Sigmoid colon (tissue), 7 donors: ENCODE measurements around the gene TAF6. TPM values are rescaled to one million over a fixed set of nuclear protein-coding genes. Genes with fewer than 3 reads are reported as not detected.

Source experiments
- DNase-seq: peaks from one replicate; pipeline ENCODE4 v3.0.0-alpha.2; 2019
- H3K27ac ChIP-seq, 4 donors: fragments of 200-600 bp; sonication (generic); one replicate each; pipeline ENCODE4 v1.5.1; 2016 to 2019; ENCODE audit warnings: mild to moderate bottlenecking in 1 of 4
- H3K27me3 ChIP-seq, 3 donors: fragments of 200-600 bp; sonication (generic); one replicate each; pipeline ENCODE4 v1.5.1; 2019; ENCODE audit warnings: mild to moderate bottlenecking in 1 of 3
- H3K36me3 ChIP-seq, 4 donors: fragments of 200-600 bp; sonication (generic); one replicate each; pipeline ENCODE4 v1.5.1; 2016 to 2019
- H3K4me1 ChIP-seq, 4 donors: fragments of 200-600 bp; sonication (generic); one replicate each; pipeline ENCODE4 v1.5.1; 2017 to 2019
- H3K4me3 ChIP-seq, 4 donors: fragments of 200-600 bp; sonication (generic); one replicate each; pipeline ENCODE4 v1.5.1; 2017 to 2019; ENCODE audit warnings: mild to moderate bottlenecking in 2 of 4, moderate library complexity in 1 of 4
- H3K9me3 ChIP-seq, 4 donors: fragments of 200-600 bp in 3 of 4; sonication (generic) in 3 of 4; one replicate each; pipeline versions ENCODE4 v1.5.1 to v1.6.1; 2013 to 2019
- EP300 ChIP-seq, 4 donors: sonication (generic); formaldehyde crosslinking; IDR thresholded peaks; one replicate each; pipeline ENCODE4 v1.6.1; 2017; ENCODE audit warnings: antibody characterized with exemption in 4 of 4
- POLR2A ChIP-seq, 2 donors: fragments of 450-650 bp; IDR thresholded peaks; one replicate each; pipeline ENCODE4 v1.6.1; 2016; ENCODE audit warnings: antibody characterized with exemption in 2 of 2, mild to moderate bottlenecking in 2 of 2, moderate library complexity in 2 of 2
- POLR2AphosphoS5 ChIP-seq, 4 donors: sonication (generic); formaldehyde crosslinking; IDR thresholded peaks; one replicate each; pipeline ENCODE4 v1.6.1; 2017; ENCODE audit warnings: antibody characterized with exemption in 4 of 4
- WGBS, 2 donors: extraction: QIAGEN DNeasy Blood & Tissue Kit; methylation state at CpG; one replicate each; pipeline ENCODE4 v1.1.7; 2013; 5-methylcytosine and 5-hydroxymethylcytosine counted together
- intact Hi-C: fragments of 100-400 bp; cut with DNase I; formaldehyde crosslinking; loops from one replicate; pipeline ENCODE4 v1.15.1; 2023
- polyA plus RNA-seq, 3 donors: library from polyadenylated mRNA; stranded (reverse); fragments of 200-250 nt; gene quantifications; one replicate each; pipeline ENCODE4 v1.2.3, GENCODE V29; 2013
- small RNA-seq, 3 donors: library from RNA; depleted of rRNA; stranded (forward); fragments of <200 nt; gene quantifications; one replicate each; pipeline ENCODE3, GENCODE V24; 2016
- total RNA-seq, 4 donors: library from RNA; depleted of rRNA; stranded (reverse); fragments of >200 nt; gene quantifications; one replicate each; pipeline ENCODE4 v1.1.0, GENCODE V29; 2016
- TF ChIP-seq, protein P1 (sequence below), 4 experiments: fragments of 450-650 bp in 3 of 4; fragments of 200-600 bp in 1 of 4; IDR thresholded peaks; one replicate each; pipeline ENCODE4 v1.5.1; 2016 to 2019; ENCODE audit warnings: antibody characterized with exemption in 4 of 4, mild to moderate bottlenecking in 3 of 4, moderate library complexity in 2 of 4
- donor health status: healthy with polysubstance abuse.
- donor health status: Bipolar disorder and iron deficiency.
- donor health status: healthy.

The TAF6 gene
- total and polyA plus RNA-seq, 7 donors = 18.0 to 87.8 (median 56.6) TPM

GRCh38 chr7:100059251-100059739, 59.9 kb downstream of the TAF6 start:
- WGBS, 2 donors = 91 to 92% methylated on average over 5 of the region's 5 CpGs
- intact Hi-C loops = no loop called here
- Histone ChIP-seq H3K4me3 (no peak overlapping the region), H3K27me3 (no peaks in the 10 kb centered on the region), H3K27ac (no peak overlapping the region), H3K36me3 (peaks cover 5 to 74% (median 32%) of the 10 kb centered on the region in 4 donors), H3K9me3 (no peaks in the 10 kb centered on the region), H3K4me1 (no peaks in the 10 kb centered on the region)
- TF ChIP-seq, protein P1, sequence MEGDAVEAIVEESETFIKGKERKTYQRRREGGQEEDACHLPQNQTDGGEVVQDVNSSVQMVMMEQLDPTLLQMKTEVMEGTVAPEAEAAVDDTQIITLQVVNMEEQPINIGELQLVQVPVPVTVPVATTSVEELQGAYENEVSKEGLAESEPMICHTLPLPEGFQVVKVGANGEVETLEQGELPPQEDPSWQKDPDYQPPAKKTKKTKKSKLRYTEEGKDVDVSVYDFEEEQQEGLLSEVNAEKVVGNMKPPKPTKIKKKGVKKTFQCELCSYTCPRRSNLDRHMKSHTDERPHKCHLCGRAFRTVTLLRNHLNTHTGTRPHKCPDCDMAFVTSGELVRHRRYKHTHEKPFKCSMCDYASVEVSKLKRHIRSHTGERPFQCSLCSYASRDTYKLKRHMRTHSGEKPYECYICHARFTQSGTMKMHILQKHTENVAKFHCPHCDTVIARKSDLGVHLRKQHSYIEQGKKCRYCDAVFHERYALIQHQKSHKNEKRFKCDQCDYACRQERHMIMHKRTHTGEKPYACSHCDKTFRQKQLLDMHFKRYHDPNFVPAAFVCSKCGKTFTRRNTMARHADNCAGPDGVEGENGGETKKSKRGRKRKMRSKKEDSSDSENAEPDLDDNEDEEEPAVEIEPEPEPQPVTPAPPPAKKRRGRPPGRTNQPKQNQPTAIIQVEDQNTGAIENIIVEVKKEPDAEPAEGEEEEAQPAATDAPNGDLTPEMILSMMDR (IDR thresholded peaks at IDR 0.05) = no peak
- TF ChIP-seq EP300 (IDR thresholded peaks at IDR 0.05) (no peak), POLR2AphosphoS5 (IDR thresholded peaks at IDR 0.05) (no peak), POLR2A (IDR thresholded peaks at IDR 0.05) (no peak)
- DNase-seq = no peak

Small RNA genes within 50 kb of the gene (small RNA-seq; reads per million reads assigned to genes)
- gene MIR106B = 27.1 to 34.9 (median 28.0) reads per million in 3 donors
- gene MIR25 = 620 to 926 (median 877) reads per million in 3 donors
- 65.5 to 132 (median 73.5) reads per million in 3 donors for gene MIR93

Other genes with a start within 250 kb of the TAF6 start
- not detected for gene OR2AE1, start 242.3 kb downstream of the TAF6 start, total RNA-seq
- under 1 TPM in 1 of 3 donors, not detected in 2; 0.06 TPM for gene OR2AE1, start 242.3 kb downstream of the TAF6 start, polyA plus RNA-seq
- 10 to 100 TPM; 21.9 to 33.2 (median 29.6) TPM for gene TRIM4, start 199.8 kb downstream of the TAF6 start, total RNA-seq
- 10 to 100 TPM; 12.5 to 18.0 (median 17.4) TPM for gene TRIM4, start 199.8 kb downstream of the TAF6 start, polyA plus RNA-seq
- gene GJC3, start 189.7 kb downstream of the TAF6 start, total RNA-seq = under 1 TPM in 3 of 4 donors, not detected in 1; 0.33 to 0.95 (median 0.71) TPM
- gene GJC3, start 189.7 kb downstream of the TAF6 start, polyA plus RNA-seq = under 1 TPM in 1 of 3 donors, not detected in 2; 0.31 TPM
- gene AZGP1, start 143.3 kb downstream of the TAF6 start, total RNA-seq = 10 to 100 TPM in 1 of 4 donors, 1 to 10 TPM in 2, under 1 TPM in 1; 0.66 to 17.1 (median 4.1) TPM
- 10 to 100 TPM in 1 of 3 donors, 1 to 10 TPM in 2; 4.6 to 10.2 (median 7.9) TPM for gene AZGP1, start 143.3 kb downstream of the TAF6 start, polyA plus RNA-seq
- gene ZKSCAN1, start 103.8 kb downstream of the TAF6 start, total RNA-seq = 10 to 100 TPM; 27.8 to 32.7 (median 31.6) TPM
- gene ZKSCAN1, start 103.8 kb downstream of the TAF6 start, polyA plus RNA-seq = 10 to 100 TPM in 2 of 3 donors, 1 to 10 TPM in 1; 8.4 to 22.4 (median 11.3) TPM
- 10 to 100 TPM; 14.7 to 21.8 (median 17.4) TPM for gene ZSCAN21, start 69.6 kb downstream of the TAF6 start, total RNA-seq
- gene ZSCAN21, start 69.6 kb downstream of the TAF6 start, polyA plus RNA-seq = 1 to 10 TPM; 4.2 to 4.3 (median 4.2) TPM
- gene ZNF3, start 37.6 kb downstream of the TAF6 start, total RNA-seq = 10 to 100 TPM; 17.9 to 28.0 (median 22.6) TPM
- gene ZNF3, start 37.6 kb downstream of the TAF6 start, polyA plus RNA-seq = 10 to 100 TPM; 17.1 to 19.2 (median 18.8) TPM
- gene COPS6, start 30.4 kb downstream of the TAF6 start, total RNA-seq = 10 to 100 TPM; 58.4 to 87.4 (median 68.4) TPM
- 10 to 100 TPM; 80.2 to 91.3 (median 87.1) TPM for gene COPS6, start 30.4 kb downstream of the TAF6 start, polyA plus RNA-seq
- 10 to 100 TPM; 30.7 to 43.6 (median 37.4) TPM for gene MCM7, start 18.0 kb downstream of the TAF6 start, total RNA-seq
- 10 to 100 TPM; 29.6 to 99.3 (median 32.4) TPM for gene MCM7, start 18.0 kb downstream of the TAF6 start, polyA plus RNA-seq
- 10 to 100 TPM; 18.1 to 26.6 (median 20.8) TPM for gene AP4M1, start 17.7 kb downstream of the TAF6 start, total RNA-seq
- 10 to 100 TPM; 14.6 to 17.3 (median 16.2) TPM for gene AP4M1, start 17.7 kb downstream of the TAF6 start, polyA plus RNA-seq
- gene CNPY4, start 276 bp upstream of the TAF6 start, total RNA-seq = 10 to 100 TPM; 13.9 to 26.6 (median 15.5) TPM
- gene CNPY4, start 276 bp upstream of the TAF6 start, polyA plus RNA-seq = 10 to 100 TPM in 1 of 3 donors, 1 to 10 TPM in 2; 4.4 to 14.2 (median 5.4) TPM
- gene MBLAC1, start 7.6 kb upstream of the TAF6 start, total RNA-seq = 1 to 10 TPM; 2.5 to 5.8 (median 4.3) TPM
- 1 to 10 TPM; 1.6 to 4.2 (median 2.6) TPM for gene MBLAC1, start 7.6 kb upstream of the TAF6 start, polyA plus RNA-seq
- 100 to 1,000 TPM; 222 to 309 (median 264) TPM for gene LAMTOR4, start 29.6 kb upstream of the TAF6 start, total RNA-seq
- 100 to 1,000 TPM; 409 to 626 (median 469) TPM for gene LAMTOR4, start 29.6 kb upstream of the TAF6 start, polyA plus RNA-seq
- 10 to 100 TPM in 1 of 4 donors, 1 to 10 TPM in 3; 3.9 to 11.6 (median 6.3) TPM for gene TRAPPC14, start 39.4 kb upstream of the TAF6 start, total RNA-seq
- 10 to 100 TPM; 14.4 to 39.3 (median 15.3) TPM for gene TRAPPC14, start 39.4 kb upstream of the TAF6 start, polyA plus RNA-seq
- 1 to 10 TPM; 1.2 to 6.4 (median 3.1) TPM for gene GAL3ST4, start 49.3 kb upstream of the TAF6 start, total RNA-seq
- 1 to 10 TPM; 1.2 to 6.2 (median 3.9) TPM for gene GAL3ST4, start 49.3 kb upstream of the TAF6 start, polyA plus RNA-seq
- 1 to 10 TPM in 1 of 4 donors, under 1 TPM in 3; 0.41 to 1.7 (median 0.60) TPM for gene GPC2, start 58.0 kb upstream of the TAF6 start, total RNA-seq
- gene GPC2, start 58.0 kb upstream of the TAF6 start, polyA plus RNA-seq = 1 to 10 TPM in 1 of 3 donors, not detected in 2; 5.3 TPM
- under 1 TPM in 2 of 4 donors, not detected in 2; 0.14 to 0.36 TPM for gene STAG3, start 58.6 kb upstream of the TAF6 start, total RNA-seq
- gene STAG3, start 58.6 kb upstream of the TAF6 start, polyA plus RNA-seq = 10 to 100 TPM in 1 of 3 donors, 1 to 10 TPM in 1, under 1 TPM in 1; 0.92 to 32.6 (median 3.6) TPM
- gene PVRIG, start 100.6 kb upstream of the TAF6 start, total RNA-seq = under 1 TPM in 3 of 4 donors, not detected in 1; 0.16 to 0.95 (median 0.36) TPM
- 10 to 100 TPM in 1 of 3 donors, under 1 TPM in 1, not detected in 1; 0.60 to 12.0 TPM for gene PVRIG, start 100.6 kb upstream of the TAF6 start, polyA plus RNA-seq
- not detected for gene SPDYE3, start 188.3 kb upstream of the TAF6 start, total RNA-seq
- under 1 TPM in 1 of 3 donors, not detected in 2; 0.16 TPM for gene SPDYE3, start 188.3 kb upstream of the TAF6 start, polyA plus RNA-seq
- 10 to 100 TPM; 25.3 to 56.2 (median 44.4) TPM for gene PILRB, start 238.8 kb upstream of the TAF6 start, total RNA-seq
- 10 to 100 TPM in 1 of 3 donors, 1 to 10 TPM in 2; 4.9 to 65.6 (median 7.2) TPM for gene PILRB, start 238.8 kb upstream of the TAF6 start, polyA plus RNA-seq